Stimulated activated naive CD8-positive, alpha-beta T cell treated with anti-CD3 and anti-CD28 coated beads, Interleukin-15, amount 100 ng/mL, for 72 hours (primary cell): ENCODE data around the gene SETBP1.

ENCODE experiments used
- ATAC-seq: fragments of 150-1000 bp; cut with Tn5 transposase; 2 replicates; pipeline ENCODE4 v1.10.0; 2021; ENCODE audit warnings: mild to moderate bottlenecking, moderate library complexity
- DNase-seq, 2 donors: peaks; one replicate each; pipeline ENCODE4 v3.0.0; 2021 to 2022
- H3K27ac Mint-ChIP-seq, 2 donors: one replicate each; pipeline ENCODE4 v1.8.0; 2022; ENCODE audit warnings: mild to moderate bottlenecking in 2 of 2, mixed read lengths in 2 of 2, moderate library complexity in 2 of 2
- H3K27me3 Mint-ChIP-seq: one replicate; pipeline ENCODE4 v1.8.0; 2022; ENCODE audit warnings: mixed read lengths
- H3K4me1 Mint-ChIP-seq: one replicate; pipeline ENCODE4 v1.8.0; 2022; ENCODE audit warnings: mild to moderate bottlenecking, mixed read lengths
- H3K4me3 Mint-ChIP-seq, 2 donors: one replicate each; pipeline ENCODE4 v1.8.0; 2022; ENCODE audit warnings: mild to moderate bottlenecking in 2 of 2, mixed read lengths in 2 of 2, moderate library complexity in 1 of 2
- H3K9me3 Mint-ChIP-seq, 2 donors: one replicate each; pipeline ENCODE4 v1.8.0; 2022; ENCODE audit warnings: mixed read lengths in 2 of 2

SETBP1 gene

DNA sequence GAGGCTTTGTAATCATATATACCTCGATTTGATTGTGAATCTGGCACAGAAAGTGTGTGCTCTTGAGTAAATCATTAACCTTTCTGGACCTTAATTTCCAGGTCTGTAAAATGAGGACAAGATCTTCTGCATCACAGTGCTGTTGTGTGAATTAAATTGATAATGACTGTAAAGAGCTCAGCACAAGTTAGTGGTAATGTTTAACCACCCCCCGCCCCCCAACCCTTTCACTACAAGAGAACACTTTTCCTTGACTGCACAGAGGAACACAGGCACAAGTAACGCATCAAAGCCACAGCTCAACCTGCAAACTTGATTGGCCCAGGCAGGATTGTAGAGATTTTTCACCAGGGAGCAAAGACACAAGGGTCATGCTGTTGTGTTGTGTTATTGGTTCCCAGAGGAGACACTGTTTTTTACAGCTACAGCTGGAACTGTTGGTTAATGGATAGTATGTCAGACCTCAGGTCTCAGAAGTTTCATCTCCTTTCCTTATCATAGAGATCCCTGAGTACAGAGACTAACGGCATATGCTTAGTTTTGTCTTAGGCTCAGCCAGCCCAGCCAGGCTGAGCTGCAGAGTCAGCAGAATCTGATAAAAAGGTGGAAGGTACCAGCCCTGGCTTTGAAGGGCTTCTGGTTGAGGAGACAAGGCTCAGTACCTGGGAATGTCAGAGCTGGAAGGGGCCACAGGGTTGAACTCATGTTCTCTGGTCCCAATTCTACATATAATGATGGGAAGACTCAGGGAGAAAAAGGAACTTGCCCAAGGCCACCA, 10.6 kb downstream of the SETBP1 start:
- DNase-seq (no peak), ATAC-seq (no peak)
- no peaks in the 10 kb centered on the region for H3K4me1 Mint-ChIP-seq
- no peak overlapping the region for H3K27ac Mint-ChIP-seq
- H3K9me3 Mint-ChIP-seq: no peaks in the 10 kb centered on the region
- H3K27me3 Mint-ChIP-seq: peaks cover 63% of the 10 kb centered on the region
- no peak overlapping the region for H3K4me3 Mint-ChIP-seq

DNA sequence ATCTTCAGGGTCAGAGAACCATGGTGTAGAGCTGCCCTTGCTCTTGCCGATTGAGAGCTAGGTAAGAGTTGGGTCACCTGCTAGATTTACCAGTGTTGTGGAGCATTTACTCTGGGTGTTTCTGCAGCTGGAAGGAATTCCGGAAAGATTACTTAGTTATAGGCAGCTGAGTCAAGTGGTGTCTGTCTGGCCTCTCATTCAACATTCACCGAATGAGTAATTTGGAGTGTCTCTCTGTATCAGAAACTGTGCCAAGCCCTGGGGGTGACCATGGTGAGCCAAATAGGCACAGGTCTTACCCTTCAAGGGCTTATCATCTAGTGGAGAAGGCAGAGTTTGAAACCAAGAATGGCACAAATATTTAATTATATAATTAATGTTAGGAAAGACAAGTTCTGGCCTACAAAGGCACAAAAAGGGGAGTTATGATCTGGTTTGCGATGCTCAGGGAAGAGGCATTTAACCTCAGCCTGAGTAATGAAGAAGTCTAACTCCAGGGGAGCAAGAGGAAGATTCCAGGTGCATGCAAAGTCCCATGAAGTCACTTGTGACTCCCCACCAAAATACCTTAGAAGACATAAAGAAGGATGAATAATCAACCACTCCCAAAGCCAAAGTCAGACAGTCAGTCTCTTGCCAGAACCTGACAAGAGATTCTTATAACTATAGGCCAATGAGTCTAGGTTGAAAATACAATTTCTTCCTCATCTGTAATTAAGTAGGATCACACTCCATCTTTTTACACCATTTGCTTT, 12.5 kb downstream of the SETBP1 start:
- H3K4me3 Mint-ChIP-seq: no peak overlapping the region
- H3K27me3 Mint-ChIP-seq: peaks cover 47% of the 10 kb centered on the region
- ATAC-seq: no peak
- no peak overlapping the region for H3K27ac Mint-ChIP-seq
- no peaks in the 10 kb centered on the region for H3K9me3 Mint-ChIP-seq
- H3K4me1 Mint-ChIP-seq: peaks cover 2% of the 10 kb centered on the region
- DNase-seq: no peak

DNA sequence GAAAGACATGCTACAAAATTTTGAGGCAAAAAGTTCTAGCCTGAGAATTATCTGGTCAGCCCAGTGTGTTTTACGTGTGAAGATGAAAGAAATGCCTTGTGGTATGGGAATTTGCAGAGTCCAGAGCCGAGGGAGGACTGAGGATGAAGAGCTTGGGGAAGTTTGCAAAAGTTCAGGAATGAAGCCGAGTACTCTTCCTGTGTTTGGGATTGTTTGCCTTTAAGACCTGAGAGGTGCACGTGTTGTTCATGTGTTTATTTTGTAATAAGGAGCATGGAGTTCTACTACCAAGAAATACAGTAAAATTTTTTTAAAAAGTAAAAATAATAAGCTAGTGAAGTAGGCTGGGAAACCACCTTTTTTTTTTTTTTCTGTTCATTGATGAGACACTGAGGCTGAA, 14.8 kb downstream of the SETBP1 start:
- H3K4me1 Mint-ChIP-seq: peaks cover 6% of the 10 kb centered on the region
- no peaks in the 10 kb centered on the region for H3K9me3 Mint-ChIP-seq
- H3K27ac Mint-ChIP-seq: no peak overlapping the region
- no peak overlapping the region for H3K4me3 Mint-ChIP-seq
- DNase-seq: no peak
- no peak for ATAC-seq
- H3K27me3 Mint-ChIP-seq: peaks cover 33% of the 10 kb centered on the region

- Mint-ChIP-seq H3K27ac (no peak overlapping the region), H3K4me3 (no peak overlapping the region), H3K27me3 (peaks cover 36% of the 10 kb centered on the region), H3K4me1 (peaks cover 12% of the 10 kb centered on the region), H3K9me3 (no peaks in the 10 kb centered on the region)
- ATAC-seq (no peak), DNase-seq (no peak)
Measured at GRCh38 chr18:44696892-44697291, 16.2 kb downstream of the SETBP1 start.

DNA sequence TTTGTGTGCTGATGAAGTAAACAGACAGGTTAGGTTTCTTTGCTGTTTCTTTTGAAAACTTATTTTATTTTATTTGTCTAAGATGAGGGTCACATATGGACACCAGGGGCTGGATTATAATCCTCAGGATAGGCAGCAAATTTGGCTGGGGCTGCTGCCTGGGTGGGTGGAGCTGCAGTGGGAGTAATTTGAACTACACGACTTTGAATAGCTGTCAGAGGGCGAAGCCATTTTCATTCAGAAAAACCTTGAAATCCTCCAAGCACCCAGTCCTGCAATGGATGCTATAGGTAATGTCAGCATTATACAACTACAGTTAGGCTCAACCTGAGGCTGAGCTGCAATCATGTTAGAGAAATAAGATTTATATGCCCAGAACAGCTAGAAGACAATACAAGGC, 16.6 kb downstream of the SETBP1 start:
- peaks cover 33% of the 10 kb centered on the region for H3K27me3 Mint-ChIP-seq

DNA sequence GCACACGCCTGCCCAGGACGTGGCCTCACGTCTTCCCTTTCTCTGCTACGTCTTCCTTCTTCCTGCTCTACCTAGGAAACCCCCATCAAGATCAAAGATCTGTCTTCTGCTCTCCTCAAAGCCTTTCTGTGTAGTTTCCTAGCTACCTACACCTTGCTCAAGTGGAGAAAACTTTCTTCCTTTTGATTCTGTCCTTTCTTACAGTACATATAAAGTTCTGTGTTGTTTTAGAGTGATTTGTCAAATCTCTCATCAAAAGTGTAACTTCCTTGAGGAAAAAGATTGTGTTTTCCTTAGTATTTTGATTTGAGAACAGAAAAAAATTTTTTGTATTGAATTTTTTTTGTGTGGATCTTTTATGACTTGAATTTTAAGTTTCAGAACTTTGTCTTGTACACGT, 17.8 kb downstream of the SETBP1 start:
- Mint-ChIP-seq H3K27me3 (peaks cover 36% of the 10 kb centered on the region), H3K4me1 (peaks cover 12% of the 10 kb centered on the region), H3K4me3 (no peak overlapping the region), H3K27ac (no peak overlapping the region), H3K9me3 (no peaks in the 10 kb centered on the region)
- no peak for ATAC-seq
- no peak for DNase-seq

More for the DNA sequence above, 16.6 kb downstream of the SETBP1 start:
- Mint-ChIP-seq H3K4me3 (no peak overlapping the region), H3K27ac (no peak overlapping the region), H3K4me1 (peaks cover 12% of the 10 kb centered on the region), H3K9me3 (no peaks in the 10 kb centered on the region)
- no peak for DNase-seq
- ATAC-seq: no peak

- no peak for ATAC-seq
- Mint-ChIP-seq H3K4me3 (no peak overlapping the region), H3K4me1 (peaks cover 12% of the 10 kb centered on the region), H3K27me3 (peaks cover 33% of the 10 kb centered on the region), H3K27ac (no peak overlapping the region), H3K9me3 (no peaks in the 10 kb centered on the region)
- DNase-seq: no peak
Measured at GRCh38 chr18:44699572-44700261, 19.0 kb downstream of the SETBP1 start.

GRCh38 chr18:44700652-44701051, 20.0 kb downstream of the SETBP1 start:
- ATAC-seq (peak; percentile 45), DNase-seq (no peak)
- H3K9me3 Mint-ChIP-seq: no peaks in the 10 kb centered on the region
- peaks cover 12% of the 10 kb centered on the region for H3K4me1 Mint-ChIP-seq
- no peak overlapping the region for H3K4me3 Mint-ChIP-seq
- H3K27ac Mint-ChIP-seq: no peak overlapping the region
- peaks cover 26% of the 10 kb centered on the region for H3K27me3 Mint-ChIP-seq

- Mint-ChIP-seq H3K27ac (no peak overlapping the region), H3K27me3 (peaks cover 26% of the 10 kb centered on the region), H3K4me3 (no peak overlapping the region), H3K4me1 (peaks cover 12% of the 10 kb centered on the region), H3K9me3 (no peaks in the 10 kb centered on the region)
- ATAC-seq (no peak), DNase-seq (no peak)
Measured at GRCh38 chr18:44701227-44701626, 20.5 kb downstream of the SETBP1 start.

DNA sequence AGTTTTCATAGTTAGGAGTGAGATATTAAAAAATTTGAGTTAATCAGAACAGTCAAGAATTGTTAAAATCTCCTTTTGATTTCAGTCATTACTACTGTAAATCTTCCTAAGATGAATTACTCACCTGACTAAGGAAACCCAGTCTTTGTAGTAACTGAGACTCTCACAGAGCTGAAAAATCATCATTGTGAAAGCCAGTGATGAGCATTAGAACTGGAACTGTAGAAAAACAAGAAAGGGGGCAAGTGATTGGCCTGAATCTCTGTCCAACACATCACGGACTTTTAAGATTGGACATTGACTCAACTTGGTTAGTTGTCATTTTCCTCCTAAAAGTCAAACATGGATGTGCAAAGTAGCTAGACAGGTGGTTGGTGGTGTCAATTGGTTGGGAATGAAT, 21.9 kb downstream of the SETBP1 start:
- peaks cover 30% of the 10 kb centered on the region for H3K27me3 Mint-ChIP-seq
- H3K9me3 Mint-ChIP-seq: no peaks in the 10 kb centered on the region
- H3K4me1 Mint-ChIP-seq: peaks cover 12% of the 10 kb centered on the region
- DNase-seq: no peak
- H3K4me3 Mint-ChIP-seq: no peak overlapping the region
- no peak overlapping the region for H3K27ac Mint-ChIP-seq
- no peak for ATAC-seq

DNA sequence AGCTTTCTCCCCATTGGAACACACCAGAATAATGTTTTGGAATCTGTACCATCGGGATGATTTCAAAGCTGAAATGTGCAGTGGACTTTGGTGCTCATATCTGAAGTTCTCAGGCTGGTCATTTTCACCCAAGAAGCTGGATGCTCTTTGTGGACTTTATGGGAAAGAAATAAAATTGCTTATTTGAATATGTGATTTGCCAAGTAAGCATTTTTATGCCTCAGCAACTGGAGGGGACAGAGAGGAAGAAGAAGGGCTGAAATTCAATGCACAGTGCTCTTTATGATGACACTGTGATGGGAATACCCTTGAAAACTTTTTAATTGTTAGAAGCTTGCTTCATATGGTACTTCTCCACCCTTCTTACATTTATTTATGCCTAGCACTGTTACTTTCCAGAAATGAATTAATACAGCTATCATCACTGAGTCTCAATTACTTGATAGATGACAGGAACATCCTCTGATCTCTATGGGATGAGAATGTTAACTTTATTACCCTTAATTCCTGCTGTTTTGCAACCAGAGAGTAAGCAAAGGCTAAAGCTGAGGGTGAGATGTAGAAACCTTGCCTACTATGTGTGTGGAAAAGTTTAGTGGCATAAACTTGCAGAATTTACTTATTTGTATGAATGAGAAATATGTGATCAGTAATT, 23.6 kb downstream of the SETBP1 start:
- Mint-ChIP-seq H3K4me1 (peaks cover 7% of the 10 kb centered on the region), H3K27me3 (peaks cover 39% of the 10 kb centered on the region), H3K4me3 (no peak overlapping the region), H3K9me3 (no peaks in the 10 kb centered on the region), H3K27ac (no peak overlapping the region)
- DNase-seq: no peak
- no peak for ATAC-seq

- Mint-ChIP-seq H3K27ac (no peak overlapping the region), H3K27me3 (peaks cover 45% of the 10 kb centered on the region), H3K9me3 (no peaks in the 10 kb centered on the region), H3K4me1 (peaks cover 16% of the 10 kb centered on the region), H3K4me3 (no peak overlapping the region)
- ATAC-seq (no peak), DNase-seq (no peak)
Measured at GRCh38 chr18:44705075-44705675, 24.5 kb downstream of the SETBP1 start.

- H3K27ac Mint-ChIP-seq: no peak overlapping the region
- peaks cover 27% of the 10 kb centered on the region for H3K27me3 Mint-ChIP-seq
- H3K4me3 Mint-ChIP-seq: no peak overlapping the region
- peaks cover 19% of the 10 kb centered on the region for H3K4me1 Mint-ChIP-seq
- no peak for DNase-seq
- ATAC-seq: no peak
- no peaks in the 10 kb centered on the region for H3K9me3 Mint-ChIP-seq
Measured at GRCh38 chr18:44708451-44709083, 27.9 kb downstream of the SETBP1 start.

DNA sequence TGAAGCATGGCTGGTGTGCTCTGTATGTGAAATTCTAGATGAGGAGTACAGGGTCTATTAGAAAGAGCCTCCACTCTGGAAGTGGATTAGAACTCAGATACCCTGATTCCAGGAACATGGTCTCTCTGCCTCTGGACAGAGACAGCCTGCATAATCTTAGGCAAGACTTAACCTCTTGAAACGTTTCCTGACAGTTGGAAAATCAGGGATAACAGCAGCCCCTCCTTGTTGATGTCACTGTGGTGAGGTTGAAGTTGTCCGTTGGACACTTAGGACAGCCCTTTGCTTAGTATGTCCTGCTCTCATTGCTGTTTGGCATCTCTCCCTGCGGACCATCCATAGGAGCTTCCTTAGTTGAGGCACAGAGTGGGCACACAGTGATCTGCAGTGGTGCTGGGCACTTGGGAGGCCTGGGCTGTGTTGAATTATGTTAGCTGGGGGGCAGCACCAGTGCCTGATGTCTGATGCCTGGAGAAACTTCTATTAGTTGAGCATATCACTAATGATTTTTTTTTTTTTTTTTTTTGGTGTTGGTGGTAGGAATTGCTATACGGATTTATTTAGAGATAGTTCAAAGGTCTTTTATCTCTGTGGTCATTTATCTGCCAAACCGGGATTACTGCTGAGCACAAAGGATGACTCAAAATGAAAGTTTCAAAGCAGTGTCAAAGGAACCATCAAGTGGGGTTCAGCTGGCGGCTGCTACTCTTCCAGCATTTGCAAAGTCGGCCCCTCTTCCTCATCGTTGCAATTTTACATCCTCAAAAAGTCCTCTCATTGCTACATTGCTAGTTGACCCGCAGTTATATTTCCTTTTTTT, 28.8 kb downstream of the SETBP1 start:
- peaks cover 19% of the 10 kb centered on the region for H3K4me1 Mint-ChIP-seq
- H3K4me3 Mint-ChIP-seq: no peak overlapping the region
- no peak for DNase-seq
- ATAC-seq: no peak
- H3K27me3 Mint-ChIP-seq: peaks cover 27% of the 10 kb centered on the region
- peak overlapping the region in 1 of 2 donors; percentile 83 for H3K27ac Mint-ChIP-seq
- no peaks in the 10 kb centered on the region for H3K9me3 Mint-ChIP-seq
